Measurements from ENCODE around the gene PTPN9. TPM values are rescaled to one million over a fixed set of nuclear protein-coding genes. Genes with fewer than 3 reads are reported as not detected.
"Not testable (repeated sequence)": the region's sequence is repeated elsewhere in the genome, so short reads cannot be mapped to it uniquely, and the experiment has no call there.

PTPN9 gene
- total RNA-seq, 2 donors from 2014 or later = 12.5 to 13.4 TPM

DNA sequence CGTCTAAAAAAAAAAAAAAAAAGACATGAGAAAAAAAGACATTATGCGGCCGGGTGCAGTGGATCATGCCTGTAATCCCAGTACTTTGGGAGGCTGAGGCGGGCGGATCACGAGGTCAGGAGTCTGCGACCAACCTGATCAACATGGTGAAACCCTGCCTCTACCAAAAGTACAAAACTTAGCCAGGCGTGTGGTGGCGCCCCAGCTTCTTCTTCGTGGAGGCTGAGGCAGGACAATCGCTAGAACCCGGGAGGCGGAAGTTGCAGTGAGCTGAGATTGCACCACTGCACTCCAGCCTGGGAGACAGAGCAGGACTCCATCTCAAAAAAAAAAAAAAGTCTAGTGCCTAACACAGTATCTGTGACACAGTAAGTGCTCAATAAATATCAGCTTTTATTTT, 130.9 kb downstream of the PTPN9 start:
- ATAC-seq; intact Hi-C loops (cut with DNase I); DNase-seq: not testable (repeated sequence)

DNA sequence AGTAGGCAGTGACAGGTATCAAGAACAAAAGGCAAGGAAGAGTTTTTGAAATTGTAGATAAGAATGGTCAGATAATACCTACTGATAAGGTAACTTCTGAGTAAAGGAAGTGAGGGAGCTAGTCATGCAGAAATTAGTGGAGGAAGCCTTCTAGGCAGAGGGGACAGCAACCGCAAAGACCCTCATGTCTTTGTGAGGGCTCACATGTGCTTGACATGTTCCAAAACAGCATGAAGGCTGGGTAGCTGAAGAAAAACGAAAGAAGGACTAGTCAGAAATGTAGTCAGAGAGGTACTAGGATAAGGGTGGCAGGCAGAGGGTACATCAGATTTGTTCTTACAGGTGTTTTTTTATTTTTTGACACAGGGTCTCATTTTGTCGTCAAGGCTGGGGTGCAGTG, 133.0 kb downstream of the PTPN9 start:
- DNase-seq (no peak), ATAC-seq (no peak)
- intact Hi-C loops (cut with DNase I) = no loop called here

GRCh38 chr15:75445324-75445723, 133.8 kb downstream of the PTPN9 start:
- intact Hi-C loops (cut with DNase I); DNase-seq; ATAC-seq: not testable (repeated sequence)

DNA sequence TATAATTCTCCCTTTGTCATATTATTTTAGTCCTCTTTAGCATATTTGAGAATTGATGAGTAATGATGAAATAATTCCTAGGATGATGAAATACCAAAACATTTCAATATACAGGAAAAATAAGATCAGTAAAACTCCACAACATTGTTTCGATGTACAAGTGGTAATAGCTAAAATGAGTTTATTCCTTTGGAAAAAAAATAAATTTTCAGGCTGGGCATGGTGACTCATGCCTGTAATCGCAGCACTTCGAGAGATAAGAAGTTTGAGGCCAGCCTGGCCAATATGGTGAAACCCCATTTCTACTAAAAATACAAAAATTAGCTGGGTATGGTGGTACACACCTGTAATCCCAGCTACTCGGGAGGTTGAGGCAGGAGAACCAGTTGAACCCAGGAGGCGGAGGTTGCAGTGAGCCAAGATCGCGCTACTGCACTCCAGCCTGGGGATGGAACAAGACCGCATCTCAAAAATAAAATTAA, 135.1 kb downstream of the PTPN9 start:
- intact Hi-C loops (cut with DNase I); DNase-seq: not testable (repeated sequence)
- peak in 1 of 2 donors; percentile 34 for ATAC-seq

DNA sequence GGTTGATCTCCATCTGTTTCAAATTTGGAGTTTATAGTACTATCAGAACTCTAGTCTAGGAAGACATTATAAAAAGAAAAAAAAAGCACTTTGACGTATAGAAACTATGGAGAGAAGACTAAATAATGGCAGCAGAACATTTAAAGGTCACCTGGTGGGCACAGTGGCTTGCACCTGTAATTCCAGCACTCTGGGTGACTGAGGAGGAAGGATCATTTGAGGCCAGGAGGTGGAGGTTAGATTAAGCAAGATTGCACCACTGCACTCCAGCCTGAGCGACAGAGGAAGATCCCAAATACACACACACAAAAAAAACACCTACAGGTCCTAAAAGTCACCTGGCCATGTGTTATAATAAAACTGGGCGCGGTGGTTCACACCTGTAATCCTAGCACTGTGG, 141.4 kb downstream of the PTPN9 start:
- no peak for ATAC-seq
- DNase-seq = no peak
- intact Hi-C loops (cut with DNase I) = no loop called here

DNA sequence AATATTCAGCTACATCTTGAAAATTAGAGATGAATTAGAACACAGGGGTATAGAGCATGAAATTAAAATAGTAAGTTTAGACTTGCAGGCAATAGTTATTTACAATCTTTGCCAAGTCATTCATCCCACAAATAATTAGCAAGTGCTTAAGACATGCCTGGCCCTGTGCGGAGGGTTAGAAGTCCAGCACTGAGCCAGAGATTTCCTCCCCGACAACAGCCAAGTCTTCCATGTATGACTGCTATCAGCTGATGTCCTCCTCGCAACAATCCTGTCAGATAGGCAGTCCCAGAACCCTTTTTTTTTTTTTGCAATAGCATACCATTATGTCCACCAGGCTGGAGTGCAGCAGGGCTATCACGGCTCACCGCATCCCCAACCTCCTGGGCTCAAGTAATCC, 142.2 kb downstream of the PTPN9 start:
- ATAC-seq (peak in 1 of 2 donors; percentile 38), DNase-seq (no peak)
- intact Hi-C loops (cut with DNase I) = no loop called here

GRCh38 chr15:75431682-75432081, 147.4 kb downstream of the PTPN9 start:
- intact Hi-C loops (cut with DNase I) = no loop called here

DNA sequence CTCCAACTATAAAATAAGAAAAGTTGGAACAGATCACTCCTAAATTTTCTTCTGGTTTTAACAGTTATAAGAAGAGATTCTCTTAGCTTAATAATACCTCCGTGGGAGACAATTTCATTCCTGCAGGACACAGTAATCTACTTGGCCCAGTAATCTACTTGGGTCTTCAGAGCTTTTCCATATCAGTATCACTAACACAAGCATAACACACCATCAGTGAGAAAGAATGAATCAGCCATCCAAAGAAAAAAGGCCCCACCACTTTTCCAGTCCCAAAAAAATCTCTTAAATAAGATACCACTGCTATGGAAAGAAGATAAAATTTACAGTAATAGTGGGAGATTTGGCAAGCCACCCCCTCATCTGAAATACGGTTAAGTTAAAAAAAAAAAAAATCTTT, 147.8 kb downstream of the PTPN9 start:
- DNase-seq = no peak
- peak in 1 of 2 donors; percentile 47 for ATAC-seq
- intact Hi-C loops (cut with DNase I) = no loop called here

More at GRCh38 chr15:75431682-75432081, 147.4 kb downstream of the PTPN9 start:
- DNase-seq (no peak), ATAC-seq (no peak)

DNA sequence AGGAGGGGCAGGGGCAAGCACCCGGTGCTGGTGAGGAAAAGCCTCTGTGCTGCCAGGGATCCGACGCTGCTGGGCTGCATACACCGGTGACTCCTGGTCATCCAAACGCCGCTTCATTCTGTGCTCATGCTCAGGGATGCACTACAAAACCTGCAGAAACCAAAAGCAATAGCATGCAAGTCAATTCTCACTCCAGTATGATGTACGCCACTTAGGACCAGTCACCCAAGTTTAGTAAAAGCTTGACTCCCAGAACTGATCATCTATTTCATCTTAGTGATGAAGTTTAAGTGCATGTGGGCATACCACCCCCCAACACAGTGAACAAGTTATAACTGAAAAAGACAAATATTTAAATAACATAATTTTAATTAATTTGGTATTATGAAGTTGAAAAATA, 148.9 kb downstream of the PTPN9 start:
- intact Hi-C loops (cut with DNase I) = no loop called here
- no peak for DNase-seq
- ATAC-seq = no peak

- no peak for ATAC-seq
- intact Hi-C loops (cut with DNase I) = no loop called here
- DNase-seq = no peak
These were observed 151.0 kb downstream of the PTPN9 start for GRCh38 chr15:75428152-75428551.

- intact Hi-C loops (cut with DNase I) = no loop called here
- DNase-seq = no peak
- ATAC-seq = no peak
These were observed 153.1 kb downstream of the PTPN9 start for GRCh38 chr15:75425966-75426500.

DNA sequence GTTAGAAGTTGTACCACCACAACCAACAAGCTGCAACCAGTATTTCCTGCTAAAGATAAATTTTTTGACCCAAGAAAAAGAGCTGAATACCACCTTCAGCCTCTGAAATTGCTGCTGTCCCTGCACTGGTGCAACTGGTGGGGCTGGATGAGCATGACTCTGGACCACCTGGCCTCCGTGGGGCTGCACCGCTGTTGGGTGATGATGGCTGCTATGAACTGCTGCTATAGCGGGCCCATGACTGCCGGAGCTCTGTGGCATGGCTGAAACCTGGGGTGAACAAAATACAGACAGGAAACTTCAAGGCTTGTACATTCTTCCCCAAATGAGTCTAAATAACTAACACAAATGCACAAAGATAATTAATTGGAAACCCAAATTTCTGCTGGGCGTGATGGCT, 156.6 kb downstream of the PTPN9 start:
- DNase-seq (no peak), ATAC-seq (no peak)
- intact Hi-C loops (cut with DNase I) = no loop called here

- intact Hi-C loops (cut with DNase I) = no loop called here
- ATAC-seq (no peak), DNase-seq (no peak)
These were observed 158.4 kb downstream of the PTPN9 start for GRCh38 chr15:75420698-75421097.

- DNase-seq = no peak
- intact Hi-C loops (cut with DNase I) = no loop called here
- no peak for ATAC-seq
These were observed 162.5 kb downstream of the PTPN9 start for GRCh38 chr15:75416584-75416983.

Other genes starting within 250 kb of the PTPN9 start
- 10 to 100 TPM; 31.9 to 35.5 TPM for gene COMMD4, start 243.3 kb downstream of the PTPN9 start, total RNA-seq
- 10 to 100 TPM in 1 of 2 donors, 1 to 10 TPM in 1; 9.5 to 12.1 TPM for gene NEIL1, start 232.3 kb downstream of the PTPN9 start, total RNA-seq
- gene MAN2C1, start 210.7 kb downstream of the PTPN9 start, total RNA-seq = 100 to 1,000 TPM; 102 to 148 TPM
- 10 to 100 TPM; 32.3 to 37.2 TPM for gene SIN3A, start 127.6 kb downstream of the PTPN9 start, total RNA-seq
- 10 to 100 TPM; 15.6 to 21.4 TPM for gene SNUPN, start 46.4 kb upstream of the PTPN9 start, total RNA-seq
- 10 to 100 TPM; 44.1 to 49.9 TPM for gene IMP3, start 60.9 kb upstream of the PTPN9 start, total RNA-seq
- gene SNX33, start 68.6 kb upstream of the PTPN9 start, total RNA-seq = 10 to 100 TPM; 14.3 to 17.0 TPM
- 10 to 100 TPM; 16.8 to 27.6 TPM for gene CSPG4, start 133.5 kb upstream of the PTPN9 start, total RNA-seq

All from left cardiac atrium (tissue), 4 donors.